Ectodermal cell (in vitro differentiated cells): ENCODE data around the gene RTP1.
"Not testable (repeated sequence)": the region's sequence is repeated elsewhere in the genome, so short reads cannot be mapped to it uniquely, and the experiment has no call there.

Experiments used
- H3K27ac ChIP-seq: 2 replicates; pipeline ENCODE4 v1.7.0; 2013; ENCODE audit warnings: mild to moderate bottlenecking, low read depth, low read length; ENCODE audit not compliant: insufficient read depth, poor library complexity, severe bottlenecking
- H3K27me3 ChIP-seq: 2 replicates; pipeline ENCODE4 v1.7.0; 2013; ENCODE audit warnings: mild to moderate bottlenecking, low read length; ENCODE audit not compliant: insufficient read depth, control insufficient read depth, poor library complexity, severe bottlenecking
- H3K36me3 ChIP-seq: one replicate; pipeline ENCODE4 v1.7.0; 2013; ENCODE audit warnings: low read length; ENCODE audit not compliant: control insufficient read depth, insufficient read depth
- H3K4me1 ChIP-seq: one replicate; pipeline ENCODE4 v1.7.0; 2013; ENCODE audit warnings: low read length; ENCODE audit not compliant: control insufficient read depth, insufficient read depth
- H3K4me3 ChIP-seq: 2 replicates; pipeline ENCODE4 v1.7.0; 2013; ENCODE audit warnings: low read depth, low read length, control low read depth; ENCODE audit not compliant: insufficient read depth
- H3K9me3 ChIP-seq: 2 replicates; pipeline ENCODE4 v1.7.0; 2013; ENCODE audit warnings: mild to moderate bottlenecking, low read length, moderate library complexity; ENCODE audit not compliant: control insufficient read depth
- WGBS, 2 experiments: methylation state at CpG; one replicate each; pipeline ENCODE4 v1.1.7; 2013; ENCODE audit warnings: missing lambda C conversion rate in 2 of 2; 5-methylcytosine and 5-hydroxymethylcytosine counted together

RTP1 gene

GRCh38 chr3:187196573-187197334 is 532 bp upstream of the RTP1 start:
- Histone ChIP-seq H3K27me3 (no peaks in the 10 kb centered on the region), H3K4me1 (no peaks in the 10 kb centered on the region), H3K4me3 (no peak overlapping the region), H3K36me3 (no peaks in the 10 kb centered on the region), H3K27ac (no peak overlapping the region), H3K9me3 (no peaks in the 10 kb centered on the region)
- WGBS, 2 experiments, result 85 to 87% methylated on average over 7 of the region's 7 CpGs

GRCh38 chr3:187198490-187198889 is 1.2 kb downstream of the RTP1 start:
- H3K27ac ChIP-seq, result no peak overlapping the region
- H3K4me3 ChIP-seq, result no peak overlapping the region
- 92 to 94% methylated on average over 4 of the region's 4 CpGs for WGBS, 2 experiments

GRCh38 chr3:187199463-187200050 is 2.3 kb downstream of the RTP1 start:
- H3K4me1 ChIP-seq, H3K27ac ChIP-seq, H3K36me3 ChIP-seq, H3K27me3 ChIP-seq, H3K4me3 ChIP-seq, H3K9me3 ChIP-seq: not testable (repeated sequence)
- WGBS, 2 experiments, result 96 to 97% methylated on average over 41 of the region's 44 CpGs

More at GRCh38 chr3:187198490-187198889, 1.2 kb downstream of the RTP1 start:
- Histone ChIP-seq H3K36me3 (no peaks in the 10 kb centered on the region), H3K4me1 (no peaks in the 10 kb centered on the region), H3K27me3 (no peaks in the 10 kb centered on the region), H3K9me3 (no peaks in the 10 kb centered on the region)

- Histone ChIP-seq H3K36me3 (no peaks in the 10 kb centered on the region), H3K4me1 (peaks cover 12% of the 10 kb centered on the region), H3K4me3 (no peak overlapping the region), H3K9me3 (no peaks in the 10 kb centered on the region), H3K27ac (no peak overlapping the region), H3K27me3 (no peaks in the 10 kb centered on the region)
- WGBS, 2 experiments, result 100% methylated on average over 1 of the region's 2 CpGs; no CpG with 5 or more reads in 1 of the 2 experiments
Observed at GRCh38 chr3:187205683-187206082, 8.4 kb downstream of the RTP1 start.

- 93% methylated on average over 2 of the region's 2 CpGs for WGBS, 2 experiments
Observed at GRCh38 chr3:187207062-187207461, 9.8 kb downstream of the RTP1 start.

DNA sequence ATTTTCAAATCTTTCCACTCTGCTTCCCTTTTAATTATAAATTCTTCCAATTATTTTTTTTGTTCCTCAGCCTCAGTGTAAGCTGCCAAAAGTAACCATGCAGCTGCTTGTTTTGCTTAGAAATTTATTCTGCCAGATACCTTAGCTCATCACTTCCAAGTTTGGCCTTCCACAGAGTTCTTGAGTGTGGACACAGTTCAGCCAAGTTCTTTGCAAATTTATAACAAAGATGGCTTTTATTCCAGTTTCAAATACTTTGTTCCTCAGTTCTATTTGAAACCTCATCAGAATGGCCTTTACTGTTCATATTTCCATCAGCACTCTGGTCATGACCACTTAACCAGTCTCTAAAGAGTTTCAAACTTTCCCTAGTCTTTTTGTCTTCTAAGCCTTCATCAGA is 10.3 kb downstream of the RTP1 start:
- Histone ChIP-seq H3K36me3 (no peaks in the 10 kb centered on the region), H3K4me3 (no peak overlapping the region), H3K27ac (no peak overlapping the region), H3K27me3 (no peaks in the 10 kb centered on the region), H3K9me3 (no peaks in the 10 kb centered on the region), H3K4me1 (peaks cover 16% of the 10 kb centered on the region)

More at GRCh38 chr3:187207062-187207461, 9.8 kb downstream of the RTP1 start:
- no peaks in the 10 kb centered on the region for H3K9me3 ChIP-seq
- H3K4me1 ChIP-seq, result peaks cover 16% of the 10 kb centered on the region
- H3K27ac ChIP-seq, result no peak overlapping the region
- H3K27me3 ChIP-seq, result no peaks in the 10 kb centered on the region
- no peak overlapping the region for H3K4me3 ChIP-seq
- H3K36me3 ChIP-seq, result no peaks in the 10 kb centered on the region

- H3K27ac ChIP-seq, result no peak overlapping the region
- no peaks in the 10 kb centered on the region for H3K27me3 ChIP-seq
- H3K4me1 ChIP-seq, result peaks cover 16% of the 10 kb centered on the region
- no peak overlapping the region for H3K4me3 ChIP-seq
- WGBS, 2 experiments, result 88 to 93% methylated on average over 1 of the region's 1 CpG
- H3K36me3 ChIP-seq, result no peaks in the 10 kb centered on the region
- H3K9me3 ChIP-seq, result no peaks in the 10 kb centered on the region
Observed at GRCh38 chr3:187208159-187208558, 10.9 kb downstream of the RTP1 start.

- H3K27me3 ChIP-seq, result no peaks in the 10 kb centered on the region
- no peaks in the 10 kb centered on the region for H3K9me3 ChIP-seq
- no peak overlapping the region for H3K27ac ChIP-seq
- no peak overlapping the region for H3K4me3 ChIP-seq
- peaks cover 16% of the 10 kb centered on the region for H3K4me1 ChIP-seq
- H3K36me3 ChIP-seq, result no peaks in the 10 kb centered on the region
Observed at GRCh38 chr3:187209491-187209890, 12.2 kb downstream of the RTP1 start.

DNA sequence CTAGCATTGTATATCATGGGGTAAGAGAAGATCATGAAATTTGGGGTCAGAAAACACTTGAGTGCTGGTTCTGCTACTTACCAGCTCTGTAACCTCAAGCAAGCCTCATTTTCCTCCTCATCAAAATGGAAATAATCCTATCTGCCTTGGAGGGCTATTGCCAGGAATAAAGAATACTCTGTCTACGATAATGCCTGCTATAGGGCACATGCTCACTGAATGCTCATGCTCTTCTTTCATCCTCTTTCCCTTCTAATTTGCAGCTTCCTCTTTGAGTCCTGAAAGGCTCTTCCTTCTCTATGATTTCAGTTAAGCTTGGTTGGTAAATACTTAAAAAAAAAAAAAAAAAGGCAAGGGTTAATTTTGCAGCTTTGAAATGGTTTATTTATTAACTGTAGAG is 12.8 kb downstream of the RTP1 start:
- Histone ChIP-seq H3K9me3 (no peaks in the 10 kb centered on the region), H3K27ac (no peak overlapping the region), H3K36me3 (no peaks in the 10 kb centered on the region), H3K4me1 (peaks cover 16% of the 10 kb centered on the region), H3K27me3 (no peaks in the 10 kb centered on the region), H3K4me3 (no peak overlapping the region)
- 80 to 90% methylated on average over 1 of the region's 1 CpG for WGBS, 2 experiments

DNA sequence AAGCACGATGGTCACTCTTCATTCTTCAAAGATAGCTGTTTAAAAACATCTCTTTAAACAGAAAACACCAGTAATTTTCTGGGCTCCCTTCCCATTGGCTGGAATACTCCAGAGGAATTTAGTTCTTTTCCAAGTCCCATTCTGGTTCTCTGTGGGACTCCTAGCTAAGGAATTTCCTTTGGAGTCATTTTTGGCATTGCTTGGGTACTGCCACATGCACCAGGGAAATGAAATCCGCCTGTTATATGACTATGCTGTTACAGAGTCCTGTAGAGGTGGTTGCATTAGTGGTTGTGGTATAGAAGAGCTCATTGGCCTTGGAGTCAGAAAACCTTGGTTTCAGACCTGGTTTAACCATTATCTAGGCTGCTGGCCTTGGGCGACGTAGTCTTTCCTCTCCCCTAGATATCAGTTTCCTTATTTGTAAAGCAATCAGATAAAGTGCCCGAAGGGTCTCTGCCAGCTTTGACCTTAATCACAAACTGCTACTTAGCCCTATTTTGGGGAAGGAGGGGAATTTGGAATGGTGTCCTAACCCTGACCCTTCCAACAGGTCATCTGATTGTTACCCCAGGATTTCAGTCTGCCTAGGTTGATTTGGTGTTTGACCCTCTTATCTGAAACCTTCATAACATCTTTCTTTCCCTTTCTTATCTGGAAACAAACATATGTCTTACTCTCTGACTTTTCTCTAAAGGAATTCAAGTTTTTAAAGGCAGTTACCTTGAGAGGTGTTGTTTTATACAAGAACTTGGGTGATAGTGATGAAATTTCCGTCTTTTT is 13.4 kb downstream of the RTP1 start:
- 59 to 69% methylated on average over 5 of the region's 6 CpGs for WGBS, 2 experiments
- Histone ChIP-seq H3K36me3 (no peaks in the 10 kb centered on the region), H3K9me3 (no peaks in the 10 kb centered on the region), H3K4me3 (no peak overlapping the region), H3K27me3 (no peaks in the 10 kb centered on the region), H3K27ac (no peak overlapping the region), H3K4me1 (peaks cover 16% of the 10 kb centered on the region)
